SIG-M5 treated with dmso at 0.1 percent for 504 hours (cell line): ENCODE results near the gene PDPN.
A peak's percentile ranks its signal among the peaks of the same experiment; 100 is the strongest.
"Not testable (repeated sequence)": the region's sequence is repeated elsewhere in the genome, so short reads cannot be mapped to it uniquely, and the experiment has no call there.

Experiments used
- DNase-seq: peaks from one replicate; lab custom pipeline; 2025; ENCODE audit not compliant: unreplicated experiment; lab: John Stamatoyannopoulos, UW

The PDPN gene, protein sequence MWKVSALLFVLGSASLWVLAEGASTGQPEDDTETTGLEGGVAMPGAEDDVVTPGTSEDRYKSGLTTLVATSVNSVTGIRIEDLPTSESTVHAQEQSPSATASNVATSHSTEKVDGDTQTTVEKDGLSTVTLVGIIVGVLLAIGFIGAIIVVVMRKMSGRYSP

DNA sequence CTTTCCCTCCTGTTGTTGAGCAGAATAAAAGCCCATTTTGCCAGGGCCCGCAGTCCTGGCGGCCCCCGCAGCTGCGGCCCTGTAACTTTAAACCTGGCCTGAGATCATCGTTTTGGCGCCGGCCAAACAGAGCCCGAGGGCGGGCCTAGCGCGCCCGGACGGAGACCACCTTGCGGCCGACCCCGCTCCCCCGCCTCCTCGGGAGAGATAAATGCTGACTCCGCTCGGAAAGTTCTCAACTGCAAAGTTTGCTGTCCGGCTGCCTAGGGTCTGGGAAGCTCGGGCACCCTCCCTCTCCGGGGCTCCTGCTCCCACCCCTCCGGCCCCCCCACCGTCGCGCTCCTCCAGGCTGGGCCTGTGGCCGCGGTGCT, at the start of gene PDPN:
Gene PDPN, plus strand, starts transcription at position 238 of the 371 bp plus-strand sequence. CDS start 202 bp downstream, outside the sequence.
- no peak for DNase-seq

DNA sequence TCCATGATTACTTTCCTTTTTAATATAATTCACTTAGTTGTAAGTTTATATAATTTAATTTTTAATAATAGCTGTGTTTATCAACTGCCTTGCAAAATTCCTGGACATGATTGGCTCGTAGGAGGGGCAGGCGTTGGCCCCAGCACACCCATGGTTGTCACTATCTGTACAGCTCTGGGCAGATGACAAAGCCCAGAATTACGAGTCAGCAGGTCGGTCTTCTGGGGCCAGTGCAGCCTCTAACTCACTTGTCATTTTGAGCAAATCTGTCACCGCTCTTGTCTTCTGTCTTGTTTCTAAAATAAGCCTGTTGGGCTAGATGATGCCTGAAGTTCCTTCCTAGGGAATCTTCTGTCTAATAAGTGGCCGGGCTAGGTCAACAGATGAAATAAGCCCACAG, 48.4 kb upstream of the PDPN start:
- DNase-seq, result no peak

DNA sequence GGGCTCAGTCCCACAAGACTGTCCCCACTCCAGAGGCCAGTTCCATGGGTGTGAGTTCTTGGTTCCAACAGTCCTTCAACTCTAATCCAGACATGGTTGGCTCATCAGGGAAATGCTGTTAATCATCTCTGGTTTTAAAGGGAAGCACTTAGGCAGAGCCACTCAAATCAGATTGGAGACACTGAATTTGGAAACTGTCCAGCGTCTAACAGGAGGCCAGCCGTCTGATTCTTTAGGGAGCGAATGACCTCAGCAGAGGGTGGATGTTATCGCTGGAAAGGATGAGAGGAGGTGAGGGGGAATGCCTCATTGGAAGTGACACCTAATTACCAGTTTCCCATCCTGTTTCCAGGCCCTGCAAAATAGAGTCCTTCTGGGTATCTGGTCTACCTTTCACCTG, 47.1 kb upstream of the PDPN start:
- no peak for DNase-seq

DNA sequence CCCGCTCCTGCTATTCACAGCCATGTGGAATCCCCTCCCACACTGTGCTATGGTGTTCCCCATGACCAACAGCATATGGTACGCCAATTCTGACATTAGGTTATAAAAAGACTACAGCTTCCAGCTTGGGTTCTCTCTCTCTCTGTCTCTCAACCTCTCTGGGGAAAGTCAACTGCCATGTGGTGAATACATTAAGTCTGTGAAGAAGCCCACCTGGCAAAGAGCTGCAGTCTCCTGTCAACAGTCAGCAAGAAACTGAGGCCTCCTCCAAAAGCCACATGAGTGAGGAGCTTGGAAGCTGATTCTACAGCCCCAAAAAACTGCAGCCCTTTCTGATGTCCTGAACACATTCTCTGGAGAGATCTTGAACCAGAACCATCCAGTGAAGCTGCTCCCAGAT, 44.8 kb upstream of the PDPN start:
- DNase-seq, result no peak

DNA sequence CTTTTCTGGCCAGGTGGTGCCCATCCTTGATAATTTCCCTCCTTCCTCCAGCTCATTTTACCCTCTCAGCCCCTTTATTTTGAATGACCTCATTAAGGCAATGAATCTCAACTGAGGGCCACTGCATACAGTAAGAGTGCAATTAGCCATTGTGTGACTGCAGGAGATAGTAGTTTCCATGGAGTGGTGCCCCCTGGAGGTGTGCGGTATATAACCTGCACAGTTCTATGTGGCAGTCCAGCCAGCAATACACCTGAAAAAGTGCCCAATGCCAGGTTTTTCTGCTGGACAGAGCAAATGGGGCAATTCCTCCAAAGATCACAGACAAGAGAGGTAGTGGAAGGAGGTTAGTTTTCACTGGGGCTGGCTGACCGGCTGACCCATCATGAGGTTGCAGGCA, 43.9 kb upstream of the PDPN start:
- no peak for DNase-seq

DNA sequence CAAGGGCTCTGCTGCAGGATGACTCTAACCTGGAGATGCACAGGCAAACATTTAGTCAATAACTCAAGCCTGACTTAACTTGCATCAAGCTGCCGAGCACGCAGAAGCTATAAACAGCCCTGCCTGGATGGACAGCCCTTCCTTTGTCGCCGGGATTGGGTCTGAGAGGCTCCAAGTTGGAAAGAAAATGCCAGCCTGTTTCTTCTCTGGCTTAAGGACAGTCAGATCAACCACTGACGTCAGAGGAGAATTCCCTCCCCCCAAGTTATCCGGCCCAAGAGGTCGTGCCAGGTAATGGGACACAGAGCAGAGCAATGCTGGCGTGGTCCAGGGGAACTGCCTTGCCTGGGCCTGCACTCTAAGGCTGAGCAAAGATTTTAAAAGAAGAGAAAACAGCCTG, 42.8 kb upstream of the PDPN start:
- no peak for DNase-seq

DNA sequence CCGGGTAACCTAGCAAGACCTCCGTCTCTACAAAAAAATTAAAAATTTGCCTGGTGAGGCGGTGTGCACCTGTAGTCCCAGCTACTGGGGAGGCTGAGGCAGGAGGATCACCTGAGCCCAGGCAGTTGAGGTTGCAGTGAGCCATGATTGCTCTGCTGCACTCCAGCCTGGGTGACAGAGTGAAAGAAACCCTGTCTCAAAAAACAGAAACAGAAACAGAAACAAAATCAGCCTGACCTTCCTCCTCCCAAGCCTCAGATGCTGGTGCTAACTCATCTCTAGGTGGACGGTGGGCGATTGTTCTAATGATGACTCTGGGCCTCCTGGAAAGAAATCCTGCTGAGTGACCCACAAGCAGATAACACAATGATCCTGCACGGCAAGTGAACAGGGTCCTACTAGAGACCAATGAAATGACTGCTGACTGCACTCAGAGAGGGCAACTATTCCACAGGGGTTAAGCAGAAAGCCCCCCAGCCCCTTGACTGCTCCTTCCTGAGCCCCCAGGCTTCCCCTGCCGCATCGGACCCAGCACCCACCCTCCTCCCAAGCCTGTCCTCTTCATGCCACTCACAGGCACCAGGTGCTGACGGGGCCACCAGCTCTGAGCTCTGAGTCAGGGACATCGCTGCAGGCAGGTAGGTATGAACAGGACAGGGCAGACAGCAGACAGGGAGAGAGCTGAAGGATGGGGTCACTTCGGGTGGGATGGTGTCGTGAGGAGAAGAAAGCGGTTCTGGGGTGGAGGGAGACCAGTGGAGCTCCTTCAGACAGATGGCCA, 42.0 kb upstream of the PDPN start:
- DNase-seq, result no peak

DNA sequence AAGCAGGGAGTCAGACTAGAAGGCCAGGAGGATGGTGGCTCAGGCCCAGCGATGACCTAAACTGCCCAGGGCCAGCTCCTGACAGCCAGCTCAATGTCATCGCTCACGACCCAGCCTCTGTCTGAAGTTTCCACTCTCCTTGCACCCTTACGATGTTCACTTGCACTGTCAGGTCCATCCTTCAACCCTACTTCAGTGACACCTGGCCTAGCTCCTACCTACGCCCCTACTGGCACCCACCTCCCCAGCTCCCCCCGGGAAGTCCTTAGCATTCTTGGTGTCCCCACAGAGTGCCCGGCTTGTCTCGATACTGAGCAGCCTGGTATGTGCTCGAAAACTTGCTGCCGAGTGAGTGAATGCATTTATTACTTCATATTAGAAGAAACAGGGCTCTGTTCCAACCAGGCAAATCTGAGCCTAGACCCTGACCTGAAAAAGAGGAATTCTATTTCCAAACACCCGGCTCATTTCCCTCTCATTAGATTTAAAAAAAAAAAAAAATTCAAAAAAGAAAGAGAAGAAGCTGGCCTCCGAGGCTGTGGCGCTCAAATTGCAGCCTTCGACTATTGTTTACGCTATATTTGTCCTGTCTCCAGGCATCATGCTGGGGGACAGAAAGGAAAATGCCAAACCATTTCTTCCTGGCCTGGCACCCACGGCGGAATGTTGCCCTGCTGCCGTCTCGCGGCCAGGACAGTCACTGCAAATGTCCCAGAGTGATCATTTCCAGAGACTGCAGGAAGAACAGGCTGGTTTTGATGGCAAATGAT, 40.0 kb upstream of the PDPN start:
- peak; percentile 1 for DNase-seq

DNA sequence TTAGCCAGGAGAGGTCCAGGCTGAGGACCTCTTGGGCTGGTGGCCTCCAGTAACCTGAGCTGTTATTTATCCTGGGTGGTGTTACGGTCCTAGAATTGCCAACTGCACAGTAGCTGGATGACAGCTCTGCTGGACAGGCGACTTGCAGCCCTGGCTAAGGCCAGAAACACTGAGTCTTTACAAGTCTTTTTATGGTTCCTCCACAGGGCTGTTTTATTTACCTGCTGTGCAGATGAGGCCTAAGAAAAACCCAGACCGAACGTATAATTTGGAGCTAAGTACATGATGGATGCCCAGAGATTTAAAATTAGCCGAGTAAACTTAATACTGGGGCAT, 39.4 kb upstream of the PDPN start:
- DNase-seq, result no peak

DNA sequence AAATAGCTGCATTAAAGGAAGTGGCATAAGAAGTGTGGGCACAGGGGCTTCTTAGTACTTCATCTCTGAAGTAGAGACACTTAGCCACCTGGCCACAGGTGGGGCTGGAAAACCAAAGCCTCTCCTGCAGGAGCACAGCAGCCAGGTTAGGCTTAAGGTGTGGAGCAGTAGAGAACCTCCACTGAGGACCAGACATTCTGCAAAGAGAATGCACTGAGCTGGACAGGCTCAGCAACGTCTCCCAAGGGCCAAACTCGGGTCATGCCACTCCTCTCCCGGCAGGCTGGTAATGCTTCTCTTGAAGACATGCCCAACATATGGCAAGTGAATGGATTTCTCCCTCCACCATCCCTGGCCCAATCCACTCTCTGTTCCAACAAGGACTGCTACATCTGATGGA, 36.8 kb upstream of the PDPN start:
- DNase-seq, result no peak

DNA sequence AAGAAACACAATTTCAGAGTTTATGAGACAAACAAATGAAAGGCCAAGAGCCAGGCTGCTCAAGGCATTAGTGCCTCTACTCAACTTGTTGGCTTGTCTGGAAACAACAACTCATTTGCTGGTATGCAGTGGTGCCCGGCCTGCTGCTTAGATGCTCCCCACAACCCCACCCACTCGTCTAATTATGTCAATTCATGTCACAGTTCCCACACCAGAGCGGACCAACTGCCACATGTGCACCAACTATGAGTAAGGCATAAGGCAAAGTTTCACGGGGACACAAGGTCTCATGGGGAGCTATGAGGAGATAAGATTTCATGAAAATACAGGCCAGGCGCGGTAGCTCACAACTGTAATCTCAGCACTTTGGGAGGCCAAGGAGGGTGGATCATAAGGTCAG, 35.4 kb upstream of the PDPN start:
- no peak for DNase-seq

DNA sequence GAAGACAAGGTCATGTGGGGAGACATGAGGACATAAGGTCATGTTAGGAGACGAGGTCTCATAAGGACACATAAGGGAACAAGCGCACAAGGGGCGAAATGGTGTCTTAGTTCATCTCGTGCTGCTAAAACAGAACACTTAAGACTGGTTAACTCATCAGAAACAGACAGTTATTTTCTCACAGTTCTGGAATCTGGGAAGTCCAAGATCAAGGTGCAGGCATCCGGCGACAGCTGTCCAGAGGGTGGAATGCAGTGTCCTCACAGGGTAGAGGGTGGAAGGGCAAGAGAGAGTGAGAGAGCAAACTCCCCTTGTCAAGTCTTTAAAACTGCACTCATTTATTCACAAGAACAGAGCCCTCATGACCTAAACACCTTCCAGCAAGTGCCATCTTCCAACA, 34.6 kb upstream of the PDPN start:
- no peak for DNase-seq

DNA sequence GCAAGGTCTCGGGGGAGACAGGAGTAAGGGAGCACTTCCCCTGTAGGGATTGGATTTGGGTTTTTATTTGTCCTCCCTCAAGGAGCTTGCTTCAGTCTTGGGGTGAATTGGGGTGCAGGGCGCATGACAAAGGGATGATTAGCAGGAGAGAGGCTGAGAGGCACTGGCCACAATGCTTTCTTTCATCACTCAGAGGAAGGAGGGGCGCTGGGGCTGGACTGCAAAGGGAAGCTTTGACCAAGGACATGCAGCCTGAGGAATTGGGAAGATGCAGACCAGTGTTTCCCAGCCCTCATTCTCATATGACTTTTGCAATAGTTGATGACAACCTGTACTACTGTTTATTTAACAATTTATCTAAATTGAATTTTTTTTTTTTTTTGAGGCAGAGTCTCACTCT, 34.1 kb upstream of the PDPN start:
- DNase-seq, result no peak

DNA sequence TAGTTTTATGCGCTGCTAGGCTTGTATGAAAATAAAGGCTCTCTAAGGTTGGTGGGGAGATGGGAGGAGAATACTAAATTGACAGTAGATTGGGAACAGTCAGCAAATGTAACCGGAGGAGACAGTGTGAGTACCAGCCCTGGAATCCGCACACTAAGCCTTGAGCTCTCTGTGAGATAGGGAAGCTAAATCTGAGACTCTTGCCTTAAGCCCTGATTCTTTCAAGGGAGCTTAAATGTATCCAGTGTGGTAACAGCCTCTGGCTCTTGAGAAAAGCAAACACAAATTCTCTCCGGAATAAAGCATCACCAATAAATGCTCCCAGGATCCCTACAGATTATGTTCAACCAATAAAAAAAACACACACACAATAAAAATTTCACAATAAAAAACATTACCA, 33.0 kb upstream of the PDPN start:
- DNase-seq, result no peak

DNA sequence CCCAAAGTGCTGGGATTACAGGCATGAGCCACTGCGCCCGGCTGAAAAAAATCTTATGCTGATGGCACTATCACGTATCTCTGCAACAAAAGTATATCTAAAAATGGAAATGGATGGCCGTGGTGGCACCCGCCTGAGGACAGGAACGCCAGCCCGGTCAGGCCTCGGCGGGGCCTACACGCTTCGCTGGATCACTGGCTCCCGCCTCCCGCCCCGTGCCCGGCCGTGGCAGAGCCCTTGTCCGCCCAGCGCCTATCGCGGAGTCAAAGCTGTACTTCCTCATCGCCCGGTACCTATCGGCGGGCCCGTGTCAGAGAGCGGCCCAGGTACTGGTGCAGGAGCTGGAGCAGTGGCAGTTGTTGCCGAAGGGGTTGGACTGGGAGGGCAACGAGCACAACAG, 28.8 kb upstream of the PDPN start:
- no peak for DNase-seq

DNA sequence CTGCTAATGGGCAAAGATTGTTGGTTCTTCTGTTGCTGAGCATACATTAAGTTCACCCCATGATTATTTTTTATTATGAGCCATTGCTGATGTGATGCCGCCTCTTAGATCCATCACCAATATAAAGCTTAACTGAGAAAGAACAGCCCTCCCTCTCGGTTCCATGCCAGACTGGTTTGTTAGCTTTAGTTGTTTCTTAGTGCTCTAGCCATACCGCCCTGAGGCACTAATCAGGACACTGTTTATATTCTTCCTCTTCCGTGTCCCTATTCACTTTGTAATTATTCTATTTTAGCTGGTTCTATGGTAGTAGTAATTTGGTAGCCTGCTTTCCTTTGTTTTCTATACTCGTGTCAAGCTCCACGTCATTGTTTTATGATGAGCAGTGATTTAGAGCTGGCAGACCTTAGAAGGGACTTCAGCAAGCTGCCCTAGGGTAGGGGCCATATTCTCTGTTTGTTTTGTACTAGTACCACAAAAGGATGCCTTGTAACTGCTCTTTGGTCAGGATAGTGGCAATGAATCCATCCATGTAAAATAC, 27.3 kb upstream of the PDPN start:
- DNase-seq, result no peak

DNA sequence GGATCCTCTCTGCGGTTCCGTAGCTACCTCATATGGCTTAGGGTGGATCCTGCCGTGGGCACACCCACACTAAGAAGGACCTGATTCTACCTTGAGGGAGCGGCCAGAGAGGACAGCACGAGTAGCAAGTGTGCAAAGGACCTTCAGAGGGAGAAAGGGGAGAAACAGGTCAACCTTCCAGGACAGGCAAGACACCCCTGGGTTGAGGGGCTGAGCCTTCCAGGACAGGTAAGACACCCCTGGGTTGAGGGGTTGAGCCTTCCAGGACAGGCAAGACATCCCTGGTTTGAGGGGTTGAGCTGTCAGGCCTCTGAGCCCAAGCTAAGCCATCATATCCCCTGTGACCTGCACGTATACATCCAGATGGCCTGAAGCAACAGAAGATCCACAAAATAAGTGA, 23.1 kb upstream of the PDPN start:
- no peak for DNase-seq

DNA sequence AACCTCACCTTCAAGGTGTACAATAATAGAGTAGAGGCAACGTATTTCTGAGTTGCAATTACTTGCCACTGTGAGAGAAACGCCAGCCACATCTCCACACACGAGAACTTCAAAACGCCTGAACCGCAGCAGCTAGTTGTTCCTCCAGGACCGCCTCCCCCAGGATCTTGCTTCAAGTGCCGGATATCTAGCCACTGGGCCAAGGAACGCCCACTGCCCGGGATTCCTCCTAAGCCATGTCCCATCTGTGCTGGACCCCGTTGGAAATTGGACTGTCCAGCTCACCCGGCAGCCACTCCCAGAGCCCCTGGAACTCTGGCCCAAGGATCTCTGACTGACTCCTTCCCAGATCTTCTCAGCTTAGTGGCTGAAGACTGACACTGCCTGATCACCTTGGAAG, 20.7 kb upstream of the PDPN start:
- DNase-seq, result not testable (repeated sequence)

DNA sequence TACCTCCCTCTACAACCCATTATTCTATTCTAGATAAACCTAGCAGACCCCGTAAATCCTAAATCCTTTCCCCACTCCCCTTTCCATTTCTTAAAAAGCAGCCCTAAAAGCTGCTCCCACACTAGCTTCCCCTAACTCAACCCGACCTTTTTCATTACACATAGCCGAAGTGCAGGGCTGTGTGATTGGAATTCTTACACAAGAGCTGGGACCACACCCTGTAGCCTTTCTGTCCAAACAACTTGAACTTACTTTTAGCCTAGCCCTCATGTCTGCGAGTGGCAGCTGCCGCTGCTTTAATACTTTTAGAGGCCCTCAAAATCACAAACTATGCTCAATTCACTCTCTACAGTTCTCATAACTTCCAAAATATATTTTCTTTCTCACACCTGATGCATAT, 19.6 kb upstream of the PDPN start:
- no peak for DNase-seq

DNA sequence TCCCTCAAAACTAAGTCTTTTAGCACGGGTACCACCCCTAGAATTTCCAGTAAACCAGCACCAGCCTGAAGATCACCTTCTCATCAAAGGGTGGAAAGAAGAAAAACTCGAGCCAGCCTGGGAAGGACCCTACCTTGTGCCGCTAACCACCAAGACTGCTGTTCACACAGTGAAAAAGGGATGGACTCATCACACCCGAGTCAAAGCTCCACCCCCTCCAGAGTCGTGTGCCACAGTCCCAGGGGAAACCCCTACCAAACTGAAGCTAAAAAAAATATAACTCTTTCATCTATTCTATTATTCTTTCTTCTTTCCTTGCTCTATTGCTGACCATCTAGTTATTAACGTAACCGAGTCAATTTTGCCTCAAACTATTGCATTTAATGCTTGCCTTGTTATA, 13.2 kb upstream of the PDPN start:
- DNase-seq, result not testable (repeated sequence)

DNA sequence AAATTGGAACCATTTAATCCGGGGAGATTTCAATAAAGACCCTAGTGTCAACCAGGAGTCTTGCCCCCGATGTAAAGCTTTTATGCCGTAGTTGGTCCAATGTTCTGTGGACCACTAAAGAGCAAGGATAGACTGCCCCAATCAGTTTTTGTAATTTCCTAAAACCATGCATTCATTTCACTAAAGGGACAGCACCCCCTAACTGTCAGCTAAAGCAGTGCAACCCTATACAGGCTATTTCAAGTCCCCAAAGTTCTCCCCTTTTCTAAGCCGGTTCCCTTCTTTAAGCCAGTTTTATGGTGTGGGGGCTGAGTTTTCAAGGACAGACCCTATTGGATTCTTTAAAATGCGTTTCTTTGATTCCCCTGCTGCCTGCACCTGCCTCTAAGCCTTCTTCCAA, 12.7 kb upstream of the PDPN start:
- DNase-seq, result no peak

DNA sequence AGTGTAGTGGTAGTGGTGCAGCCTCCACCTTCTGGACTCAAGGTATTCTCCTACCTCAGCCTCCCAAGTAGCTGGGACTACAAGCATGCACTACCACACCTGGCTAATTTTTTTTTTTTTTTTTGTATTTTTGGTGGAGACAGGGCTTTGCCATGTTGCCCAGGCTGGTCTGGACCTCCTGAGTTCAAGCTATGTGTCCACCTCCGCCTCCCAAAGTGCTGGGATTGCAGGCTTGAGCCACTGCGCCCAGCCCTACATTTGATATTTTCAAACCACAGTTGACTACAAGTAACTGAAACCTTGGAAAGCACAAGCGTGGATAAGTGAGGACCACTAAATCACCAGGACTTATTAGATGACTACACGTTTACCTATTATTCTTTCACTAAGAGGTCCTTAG, 10.0 kb upstream of the PDPN start:
- no peak for DNase-seq
